HCT116 (cell line): ENCODE measurements around the gene TLR1.

ENCODE experiments used
- CEBPB ChIP-seq: IDR thresholded peaks from 2 replicates; pipeline ENCODE4 v1.6.1; 2012; ENCODE audit warnings: low read depth
- EGR1 ChIP-seq: IDR thresholded peaks from 2 replicates; pipeline ENCODE4 v1.6.1; 2012; ENCODE audit warnings: low read depth
- JUND ChIP-seq: IDR thresholded peaks from 2 replicates; pipeline ENCODE4 v1.6.1; 2012
- POLR2A ChIP-seq: IDR thresholded peaks from 2 replicates; pipeline ENCODE4 v1.7.0; 2011; ENCODE audit warnings: borderline replicate concordance; ENCODE audit not compliant: insufficient read depth, insufficient read length; ENCODE audit errors: extremely low read depth
- POLR2AphosphoS5 ChIP-seq: IDR thresholded peaks from 2 replicates; pipeline ENCODE4 v1.6.1; 2011; ENCODE audit warnings: mild to moderate bottlenecking, low read depth, low read length, moderate library complexity
- REST ChIP-seq: IDR thresholded peaks from 2 replicates; pipeline ENCODE4 v1.6.1; 2012; ENCODE audit warnings: low read depth
- SRF ChIP-seq: IDR thresholded peaks from 2 replicates; pipeline ENCODE4 v1.6.1; 2012; ENCODE audit warnings: low read depth
- YY1 ChIP-seq: IDR thresholded peaks from 2 replicates; pipeline ENCODE4 v1.6.1; 2011; ENCODE audit warnings: low read length, low read depth, moderate library complexity, mild to moderate bottlenecking; ENCODE audit not compliant: insufficient replicate concordance; ENCODE audit errors: extremely low read depth
- ZBTB33 ChIP-seq: IDR thresholded peaks from 2 replicates; pipeline ENCODE4 v1.6.1; 2011; ENCODE audit warnings: mild to moderate bottlenecking, low read length, moderate library complexity; ENCODE audit not compliant: insufficient replicate concordance; ENCODE audit errors: extremely low read depth
- ZFX ChIP-seq: fragments of 450-650 bp; IDR thresholded peaks from 2 replicates; pipeline ENCODE4 v1.6.1; 2017
- TF ChIP-seq, protein P1 (sequence below), 3 experiments: fragments of 200-600 bp in 1 of 3; sonication (generic) in 1 of 3; IDR thresholded peaks in 2 of 3; conservative IDR thresholded peaks in 1 of 3; 2 replicates each; pipeline ENCODE4 v1.5.1; 2012 to 2017; ENCODE audit warnings: low read depth in 2 of 3, low read length in 2 of 3, antibody characterized with exemption in 1 of 3, borderline replicate concordance in 1 of 3, control low read depth in 1 of 3, mild to moderate bottlenecking in 1 of 3, mixed read lengths in 1 of 3, mixed run types in 1 of 3, moderate library complexity in 1 of 3; ENCODE audit not compliant: insufficient read depth in 1 of 3

DNA sequence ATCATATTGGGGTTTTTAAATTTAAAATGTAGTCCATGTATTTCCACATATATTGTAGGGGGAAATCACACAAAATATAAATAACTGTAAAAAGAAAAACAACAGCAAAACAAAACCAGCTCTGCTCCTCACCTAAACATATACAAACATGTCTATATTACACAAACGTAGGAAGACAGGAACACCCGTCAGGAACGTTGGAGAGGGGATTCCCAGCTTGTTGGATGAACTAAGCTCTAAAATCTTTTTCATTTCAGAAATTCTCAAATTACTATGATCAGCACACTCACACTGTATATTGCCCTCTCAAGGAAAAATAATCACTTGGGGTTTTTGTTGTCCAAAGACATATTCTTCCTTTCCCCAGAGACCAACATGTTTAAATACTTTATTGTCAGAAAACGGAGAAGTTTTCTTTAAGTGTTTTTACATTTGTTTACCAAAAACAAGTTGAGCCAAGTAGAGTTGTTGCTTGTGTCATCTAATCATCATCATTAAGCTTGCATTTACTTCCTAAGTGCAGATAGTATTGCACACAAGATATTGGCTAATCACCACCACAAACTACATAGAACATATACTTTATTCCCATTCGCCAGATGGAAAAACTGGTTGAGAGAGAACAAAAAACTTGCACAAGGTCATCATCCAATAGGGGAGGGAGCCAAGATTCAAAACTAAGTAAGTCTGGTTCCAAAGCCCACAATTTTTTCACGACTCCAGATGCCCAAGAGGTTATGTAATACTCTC is 19.4 kb downstream of the TLR1 start:
- TF ChIP-seq CEBPB (no peak), POLR2A (no peak), SRF (no peak), POLR2AphosphoS5 (no peak), EGR1 (no peak), YY1 (no peak), ZFX (no peak), ZBTB33 (no peak), JUND (no peak), REST (no peak)
- TF ChIP-seq, protein P1, sequence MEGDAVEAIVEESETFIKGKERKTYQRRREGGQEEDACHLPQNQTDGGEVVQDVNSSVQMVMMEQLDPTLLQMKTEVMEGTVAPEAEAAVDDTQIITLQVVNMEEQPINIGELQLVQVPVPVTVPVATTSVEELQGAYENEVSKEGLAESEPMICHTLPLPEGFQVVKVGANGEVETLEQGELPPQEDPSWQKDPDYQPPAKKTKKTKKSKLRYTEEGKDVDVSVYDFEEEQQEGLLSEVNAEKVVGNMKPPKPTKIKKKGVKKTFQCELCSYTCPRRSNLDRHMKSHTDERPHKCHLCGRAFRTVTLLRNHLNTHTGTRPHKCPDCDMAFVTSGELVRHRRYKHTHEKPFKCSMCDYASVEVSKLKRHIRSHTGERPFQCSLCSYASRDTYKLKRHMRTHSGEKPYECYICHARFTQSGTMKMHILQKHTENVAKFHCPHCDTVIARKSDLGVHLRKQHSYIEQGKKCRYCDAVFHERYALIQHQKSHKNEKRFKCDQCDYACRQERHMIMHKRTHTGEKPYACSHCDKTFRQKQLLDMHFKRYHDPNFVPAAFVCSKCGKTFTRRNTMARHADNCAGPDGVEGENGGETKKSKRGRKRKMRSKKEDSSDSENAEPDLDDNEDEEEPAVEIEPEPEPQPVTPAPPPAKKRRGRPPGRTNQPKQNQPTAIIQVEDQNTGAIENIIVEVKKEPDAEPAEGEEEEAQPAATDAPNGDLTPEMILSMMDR (IDR thresholded peaks at IDR 0.05 in 2 of 3, conservative IDR thresholded peaks at IDR 0.05 in 1 of 3; ENCODE audit: borderline replicate concordance in 1 of 3, insufficient read depth in 1 of 3, low read depth in 2 of 3, low read length in 2 of 3), result no peak
